Measurements from ENCODE around the gene TMEM244.

- no peak for TF ChIP-seq CTCF (IDR thresholded peaks at IDR 0.05)
- no peak for TF ChIP-seq EP300 (IDR thresholded peaks at IDR 0.05)
- TF ChIP-seq POLR2A (IDR thresholded peaks at IDR 0.05): no peak
Observed at GRCh38 chr6:129817332-129817731, 43.8 kb downstream of the TMEM244 start.

Measured in ovary (tissue), 3 donors.